Frontal cortex (tissue), 4 donors: ENCODE data around the gene TAOK3. TPM values are rescaled to one million over a fixed set of nuclear protein-coding genes. Genes with fewer than 3 reads are reported as not detected.
"Not testable (repeated sequence)": the region's sequence is repeated elsewhere in the genome, so short reads cannot be mapped to it uniquely, and the experiment has no call there.

Source experiments
- DNase-seq, 2 donors: peaks; one replicate each; pipeline ENCODE4 v3.0.0; 2012; ENCODE audit warnings: low spot score in 2 of 2
- FAIRE-seq: peaks from 2 replicates; lab custom pipeline; 2012; peaks lifted over from hg19 to GRCh38; lab: Jason Lieb, UNC
- total RNA-seq: library from RNA; depleted of rRNA; stranded (reverse); fragments of >200 nt; gene quantifications from one replicate; pipeline ENCODE4 v1.2.3, GENCODE V29; 2014
- donor health status: control.
- donor health status: control.
- donor health status: control.

Gene TAOK3
- total RNA-seq: 61.1 TPM

GRCh38 chr12:118372541-118373495 lies at the start of gene TAOK3:
Gene TAOK3 (minus strand): TSS chr12:118372907. CDS start chr12:118255567, 117,340 bp downstream.
- peak; percentile 96 to 97 for DNase-seq
- no peak for FAIRE-seq

- no peak for DNase-seq
- no peak for FAIRE-seq
These were observed 48.0 kb upstream of the TAOK3 start for GRCh38 chr12:118420673-118421072.

- FAIRE-seq (no peak), DNase-seq (no peak)
These were observed 45.8 kb upstream of the TAOK3 start for GRCh38 chr12:118418385-118419057.

GRCh38 chr12:118417942-118418341 lies 45.2 kb upstream of the TAOK3 start:
- FAIRE-seq: no peak
- DNase-seq: no peak

- FAIRE-seq (no peak), DNase-seq (no peak)
These were observed 37.1 kb upstream of the TAOK3 start for GRCh38 chr12:118409834-118410233.

- FAIRE-seq, DNase-seq: not testable (repeated sequence)
These were observed 35.5 kb upstream of the TAOK3 start for GRCh38 chr12:118408241-118408640.

GRCh38 chr12:118404876-118405521 lies 32.3 kb upstream of the TAOK3 start:
- DNase-seq (peak in 1 of 2 donors; percentile 27), FAIRE-seq (peak; percentile 47)

- FAIRE-seq (no peak), DNase-seq (no peak)
These were observed 29.5 kb upstream of the TAOK3 start for GRCh38 chr12:118402251-118402650.

- FAIRE-seq (no peak), DNase-seq (no peak)
These were observed 26.2 kb upstream of the TAOK3 start for GRCh38 chr12:118398940-118399339.

GRCh38 chr12:118398524-118398923 lies 25.8 kb upstream of the TAOK3 start:
- FAIRE-seq (no peak), DNase-seq (no peak)

GRCh38 chr12:118397708-118398440 lies 25.2 kb upstream of the TAOK3 start:
- DNase-seq (no peak), FAIRE-seq (no peak)

- no peak for FAIRE-seq
- DNase-seq: no peak
These were observed 19.1 kb upstream of the TAOK3 start for GRCh38 chr12:118391836-118392235.

GRCh38 chr12:118391424-118391823 lies 18.7 kb upstream of the TAOK3 start:
- DNase-seq (no peak), FAIRE-seq (no peak)

GRCh38 chr12:118377884-118378470 lies 5.3 kb upstream of the TAOK3 start:
- peak; percentile 50 to 57 for DNase-seq
- FAIRE-seq: no peak

GRCh38 chr12:118377021-118377883 lies 4.5 kb upstream of the TAOK3 start:
- no peak for FAIRE-seq
- DNase-seq: peak in 1 of 2 donors; percentile 33

GRCh38 chr12:118376089-118377020 lies 3.6 kb upstream of the TAOK3 start, which contains the start of gene SUDS3:
Gene SUDS3 (plus strand): TSS chr12:118376555. CDS start chr12:118376692, 137 bp downstream.
- DNase-seq: peak; percentile 84 to 93
- no peak for FAIRE-seq

GRCh38 chr12:118375348-118375747 lies 2.6 kb upstream of the TAOK3 start:
- no peak for DNase-seq
- no peak for FAIRE-seq
